Loucy (cell line): ENCODE data around the gene SPATA31E1.

Experiments
- H2AFZ ChIP-seq: fragments of 200-600 bp; sonication (generic); 2 replicates; pipeline ENCODE4 v1.6.0; 2016; ENCODE audit warnings: antibody characterized with exemption, mild to moderate bottlenecking, low read length, moderate library complexity
- H3F3A ChIP-seq: fragments of 200-600 bp; 2 replicates; pipeline ENCODE4 v1.6.0; 2016; ENCODE audit warnings: antibody characterized with exemption, low read depth, mild to moderate bottlenecking
- H3K27me3 ChIP-seq: fragments of 200-600 bp; sonication (generic); 2 replicates; pipeline ENCODE4 v1.6.1; 2014; ENCODE audit warnings: low read length, mild to moderate bottlenecking; ENCODE audit not compliant: insufficient read depth, poor library complexity, severe bottlenecking
- H3K36me3 ChIP-seq: fragments of 200-600 bp; sonication (generic); 2 replicates; pipeline ENCODE4 v1.6.1; 2016; ENCODE audit warnings: low read length; ENCODE audit not compliant: insufficient read depth
- H3K4me1 ChIP-seq: fragments of 200-600 bp; sonication (generic); 2 replicates; pipeline ENCODE4 v1.5.1; 2014; ENCODE audit warnings: low read length, mild to moderate bottlenecking; ENCODE audit not compliant: insufficient read depth, poor library complexity, severe bottlenecking
- H3K4me2 ChIP-seq: fragments of 200-600 bp; sonication (generic); 2 replicates; pipeline ENCODE4 v1.6.0; 2014; ENCODE audit warnings: antibody characterized with exemption, low read length, low read depth, mild to moderate bottlenecking; ENCODE audit not compliant: poor library complexity, severe bottlenecking
- H3K4me3 ChIP-seq: fragments of 200-600 bp; sonication (generic); 2 replicates; pipeline ENCODE4 v1.5.1; 2014; ENCODE audit warnings: low read length, mild to moderate bottlenecking, mixed read lengths; ENCODE audit not compliant: poor library complexity, severe bottlenecking
- H3K79me2 ChIP-seq: fragments of 200-600 bp; sonication (generic); 2 replicates; pipeline ENCODE4 v1.6.1; 2014; ENCODE audit warnings: low read length; ENCODE audit not compliant: insufficient read depth
- H3K9ac ChIP-seq: fragments of 200-600 bp; sonication (generic); 2 replicates; pipeline ENCODE4 v1.6.0; 2014; ENCODE audit warnings: mild to moderate bottlenecking, low read depth, low read length, moderate library complexity; ENCODE audit not compliant: poor library complexity, severe bottlenecking
- H3K9me2 ChIP-seq: fragments of 200-600 bp; sonication (generic); replicated peaks from 2 replicates; pipeline ENCODE4 v1.6.1; 2016; ENCODE audit warnings: low read depth, low read length, mixed read lengths
- H3K9me3 ChIP-seq: fragments of 200-600 bp; sonication (generic); 2 replicates; pipeline ENCODE4 v1.6.1; 2014; ENCODE audit warnings: mild to moderate bottlenecking, antibody characterized with exemption, low read length, low read depth; ENCODE audit not compliant: insufficient read depth
- H4K20me1 ChIP-seq: fragments of 200-600 bp; sonication (generic); 2 replicates; pipeline ENCODE4 v1.6.0; 2014; ENCODE audit warnings: antibody characterized with exemption, low read length, mild to moderate bottlenecking; ENCODE audit not compliant: insufficient read depth, poor library complexity, severe bottlenecking
- EZH2phosphoT487 ChIP-seq: fragments of 200-600 bp; IDR thresholded peaks from 2 replicates; pipeline ENCODE4 v1.6.1; 2018; ENCODE audit warnings: antibody characterized with exemption, mild to moderate bottlenecking, moderate library complexity, borderline replicate concordance
- TF ChIP-seq, protein P1 (sequence below): fragments of 200-600 bp; sonication (generic); conservative IDR thresholded peaks from 2 replicates; pipeline ENCODE4 v1.5.1; 2014; ENCODE audit warnings: mild to moderate bottlenecking, antibody characterized with exemption, low read length

SPATA31E1 gene

DNA sequence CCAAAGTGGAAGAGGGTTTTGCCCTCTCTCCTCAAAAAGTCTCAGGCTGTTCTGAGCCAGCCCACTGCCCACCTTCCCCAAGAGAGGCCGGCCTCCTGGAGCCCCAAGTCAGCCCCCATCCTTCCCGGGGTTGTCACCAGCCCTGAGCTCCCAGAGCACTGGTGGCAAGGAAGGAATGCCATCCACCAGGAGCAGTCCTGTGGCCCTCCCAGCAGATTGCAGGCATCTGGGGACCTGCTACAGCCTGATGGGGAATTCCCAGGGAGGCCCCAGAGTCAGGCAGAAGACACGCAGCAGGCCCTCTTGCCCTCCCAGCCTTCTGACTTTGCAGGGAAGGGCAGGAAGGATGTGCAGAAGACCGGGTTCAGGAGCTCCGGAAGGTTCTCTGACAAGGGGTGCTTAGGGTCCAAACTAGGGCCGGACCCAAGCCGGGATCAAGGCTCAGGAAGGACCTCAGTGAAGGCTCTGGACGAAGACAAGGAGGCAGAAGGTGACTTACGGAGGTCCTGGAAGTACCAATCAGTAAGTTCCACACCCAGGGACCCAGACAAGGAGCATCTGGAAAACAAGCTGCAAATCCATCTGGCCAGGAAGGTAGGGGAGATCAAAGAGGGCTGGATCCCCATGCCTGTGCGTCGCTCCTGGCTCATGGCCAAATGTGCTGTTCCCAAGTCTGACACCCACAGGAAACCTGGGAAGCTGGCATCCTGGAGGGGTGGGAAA is 3.7 kb downstream of the SPATA31E1 start:
- Histone ChIP-seq H3K4me3 (no peak overlapping the region), H3K36me3 (no peaks in the 10 kb centered on the region), H3K9ac (no peak overlapping the region), H3K9me3 (peaks cover 3% of the 10 kb centered on the region; the same call in 1 of the 2 replicates), H3K4me2 (no peak overlapping the region), H2AFZ (no peak overlapping the region), H3K79me2 (no peaks in the 10 kb centered on the region), H3K9me2 (no peaks in the 10 kb centered on the region), H3F3A (no peaks in the 10 kb centered on the region), H3K4me1 (no peaks in the 10 kb centered on the region), H4K20me1 (no peaks in the 10 kb centered on the region), H3K27me3 (no peaks in the 10 kb centered on the region)
- TF ChIP-seq, protein P1, sequence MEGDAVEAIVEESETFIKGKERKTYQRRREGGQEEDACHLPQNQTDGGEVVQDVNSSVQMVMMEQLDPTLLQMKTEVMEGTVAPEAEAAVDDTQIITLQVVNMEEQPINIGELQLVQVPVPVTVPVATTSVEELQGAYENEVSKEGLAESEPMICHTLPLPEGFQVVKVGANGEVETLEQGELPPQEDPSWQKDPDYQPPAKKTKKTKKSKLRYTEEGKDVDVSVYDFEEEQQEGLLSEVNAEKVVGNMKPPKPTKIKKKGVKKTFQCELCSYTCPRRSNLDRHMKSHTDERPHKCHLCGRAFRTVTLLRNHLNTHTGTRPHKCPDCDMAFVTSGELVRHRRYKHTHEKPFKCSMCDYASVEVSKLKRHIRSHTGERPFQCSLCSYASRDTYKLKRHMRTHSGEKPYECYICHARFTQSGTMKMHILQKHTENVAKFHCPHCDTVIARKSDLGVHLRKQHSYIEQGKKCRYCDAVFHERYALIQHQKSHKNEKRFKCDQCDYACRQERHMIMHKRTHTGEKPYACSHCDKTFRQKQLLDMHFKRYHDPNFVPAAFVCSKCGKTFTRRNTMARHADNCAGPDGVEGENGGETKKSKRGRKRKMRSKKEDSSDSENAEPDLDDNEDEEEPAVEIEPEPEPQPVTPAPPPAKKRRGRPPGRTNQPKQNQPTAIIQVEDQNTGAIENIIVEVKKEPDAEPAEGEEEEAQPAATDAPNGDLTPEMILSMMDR, result no peak
- no peak for TF ChIP-seq EZH2phosphoT487

DNA sequence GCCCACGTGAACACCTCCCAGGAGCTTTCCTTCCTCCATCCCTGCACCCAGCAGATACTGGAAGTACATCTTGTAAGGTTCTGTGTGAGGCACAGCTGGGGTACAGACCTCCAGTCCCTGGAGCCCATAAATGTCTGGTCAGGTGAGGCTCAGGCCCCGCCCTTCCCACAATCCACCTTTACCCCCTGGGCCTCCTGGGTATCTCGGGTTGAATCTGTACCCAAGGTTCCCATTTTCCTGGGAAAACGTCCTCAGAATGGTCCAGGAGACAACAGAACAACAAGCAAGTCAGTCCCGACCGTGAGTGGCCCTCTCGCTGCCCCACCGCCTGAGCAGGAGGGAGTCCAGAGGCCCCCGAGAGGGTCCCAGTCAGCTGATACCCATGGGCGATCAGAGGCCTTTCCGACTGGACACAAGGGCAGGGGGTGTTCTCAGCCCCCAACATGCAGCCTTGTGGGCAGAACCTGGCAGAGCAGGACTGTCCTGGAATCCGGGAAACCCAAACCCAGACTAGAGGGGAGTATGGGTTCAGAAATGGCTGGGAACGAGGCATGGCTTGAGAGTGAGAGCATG is 4.3 kb downstream of the SPATA31E1 start:
- H3K79me2 ChIP-seq, result no peaks in the 10 kb centered on the region
- peaks cover 3% of the 10 kb centered on the region; the same call in 1 of the 2 replicates for H3K9me3 ChIP-seq
- H3K4me3 ChIP-seq, result no peak overlapping the region
- H4K20me1 ChIP-seq, result no peaks in the 10 kb centered on the region
- H3K4me2 ChIP-seq, result no peak overlapping the region
- H3K36me3 ChIP-seq, result no peaks in the 10 kb centered on the region
- H2AFZ ChIP-seq, result no peak overlapping the region
- H3F3A ChIP-seq, result no peaks in the 10 kb centered on the region
- TF ChIP-seq EZH2phosphoT487, result no peak
- TF ChIP-seq, protein P1, result no peak
- H3K27me3 ChIP-seq, result no peaks in the 10 kb centered on the region
- no peaks in the 10 kb centered on the region for H3K4me1 ChIP-seq
- H3K9me2 ChIP-seq, result no peaks in the 10 kb centered on the region
- H3K9ac ChIP-seq, result no peak overlapping the region

DNA sequence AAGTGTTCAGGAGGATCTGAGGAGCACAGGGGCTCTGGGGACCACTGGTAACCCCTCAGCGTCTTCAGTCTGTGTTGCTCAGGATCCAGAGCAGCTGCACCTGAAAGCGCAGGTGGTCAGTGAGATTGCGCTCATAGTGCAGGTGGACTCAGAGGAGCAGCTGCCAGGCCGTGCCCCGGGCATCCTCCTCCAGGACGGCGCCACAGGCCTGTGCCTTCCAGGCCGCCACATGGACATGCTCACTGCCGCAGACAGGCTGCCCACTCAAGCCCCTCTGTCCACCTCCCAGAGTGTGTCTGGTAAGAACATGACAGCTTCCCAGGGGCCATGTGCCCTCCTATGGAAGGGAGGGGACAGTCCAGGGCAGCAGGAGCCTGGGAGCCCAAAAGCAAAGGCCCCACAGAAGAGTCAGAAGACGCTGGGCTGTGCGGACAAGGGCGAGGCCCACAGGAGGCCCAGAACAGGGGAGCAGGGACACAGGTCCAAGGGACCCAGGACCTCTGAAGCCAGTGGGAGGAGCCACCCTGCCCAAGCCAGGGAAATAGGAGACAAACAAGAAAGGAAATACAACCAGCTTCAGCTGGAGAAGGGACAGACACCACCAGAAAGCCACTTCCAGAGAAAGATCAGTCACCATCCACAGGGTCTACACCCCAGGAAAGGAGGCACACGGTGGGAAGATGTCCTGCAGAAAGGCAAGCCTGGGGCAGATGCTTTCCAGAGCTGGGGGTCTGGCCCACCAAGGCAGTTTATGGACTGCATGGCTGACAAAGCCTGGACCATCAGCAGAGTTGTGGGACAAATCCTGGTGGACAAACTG is 5.2 kb downstream of the SPATA31E1 start:
- Histone ChIP-seq H3K4me2 (no peak overlapping the region), H3K79me2 (no peaks in the 10 kb centered on the region), H3K4me3 (no peak overlapping the region), H3K27me3 (no peaks in the 10 kb centered on the region), H4K20me1 (no peaks in the 10 kb centered on the region), H2AFZ (no peak overlapping the region), H3K9ac (no peak overlapping the region), H3K9me2 (no peaks in the 10 kb centered on the region), H3K36me3 (no peaks in the 10 kb centered on the region), H3F3A (no peaks in the 10 kb centered on the region), H3K9me3 (peaks cover 3% of the 10 kb centered on the region; the same call in 1 of the 2 replicates), H3K4me1 (no peaks in the 10 kb centered on the region)
- TF ChIP-seq, protein P1, result no peak
- TF ChIP-seq EZH2phosphoT487, result no peak
